COLO668 (cell line): Measurements from ENCODE around the gene NKX3-2.

ENCODE experiments used
- DNase-seq: peaks from one replicate; lab custom pipeline; 2025; ENCODE audit not compliant: unreplicated experiment; lab: John Stamatoyannopoulos, UW

NKX3-2 gene

GRCh38 chr4:13546142-13546940 is 2.0 kb upstream of the NKX3-2 start:
- no peak for DNase-seq

- DNase-seq, result no peak
These were observed 1.1 kb upstream of the NKX3-2 start for GRCh38 chr4:13545394-13545808.

GRCh38 chr4:13544606-13545393 is 492 bp upstream of the NKX3-2 start:
- DNase-seq, result peak; percentile 71

- DNase-seq, result no peak
These were observed 1.1 kb downstream of the NKX3-2 start for GRCh38 chr4:13543032-13543838.

GRCh38 chr4:13542577-13543031 is 1.7 kb downstream of the NKX3-2 start:
- DNase-seq, result no peak

- DNase-seq, result peak; percentile 87
These were observed 2.4 kb downstream of the NKX3-2 start for GRCh38 chr4:13541720-13542576.

GRCh38 chr4:13541176-13541604 is 3.1 kb downstream of the NKX3-2 start:
- no peak for DNase-seq

GRCh38 chr4:13540446-13541175 is 3.7 kb downstream of the NKX3-2 start:
- no peak for DNase-seq

- no peak for DNase-seq
These were observed 4.5 kb downstream of the NKX3-2 start for GRCh38 chr4:13539619-13540445.

- no peak for DNase-seq
These were observed 5.2 kb downstream of the NKX3-2 start for GRCh38 chr4:13539047-13539618.

GRCh38 chr4:13538427-13538973 is 5.8 kb downstream of the NKX3-2 start:
- DNase-seq, result no peak

GRCh38 chr4:13537832-13538177 is 6.5 kb downstream of the NKX3-2 start:
- no peak for DNase-seq

- DNase-seq, result no peak
These were observed 7.1 kb downstream of the NKX3-2 start for GRCh38 chr4:13537011-13537831.

GRCh38 chr4:13536607-13537006 is 7.7 kb downstream of the NKX3-2 start:
- no peak for DNase-seq

- peak; percentile 20 for DNase-seq
These were observed 8.5 kb downstream of the NKX3-2 start for GRCh38 chr4:13535708-13536361.

- no peak for DNase-seq
These were observed 9.2 kb downstream of the NKX3-2 start for GRCh38 chr4:13535118-13535517.
